Lower leg skin (tissue), 3 donors: ENCODE results near the gene TEX264.
"Not testable (repeated sequence)": the region's sequence is repeated elsewhere in the genome, so short reads cannot be mapped to it uniquely, and the experiment has no call there.

Experiments used
- CTCF ChIP-seq, 3 donors: fragments of 450-650 bp; IDR thresholded peaks; one replicate each; pipeline ENCODE4 v1.5.1; 2016; ENCODE audit warnings: antibody characterized with exemption in 3 of 3, mild to moderate bottlenecking in 3 of 3, moderate library complexity in 2 of 3
- POLR2A ChIP-seq, 2 donors: fragments of 450-650 bp; IDR thresholded peaks; one replicate each; pipeline ENCODE4 v1.6.1; 2016 to 2017; ENCODE audit warnings: antibody characterized with exemption in 2 of 2, mild to moderate bottlenecking in 1 of 2, moderate library complexity in 1 of 2

GRCh38 chr3:51653409-51653808, 17.6 kb upstream of the TEX264 start:
- TF ChIP-seq CTCF, POLR2A (IDR thresholded peaks at IDR 0.05): not testable (repeated sequence)
